ENCODE data around the gene ATRIP. TPM values are rescaled to one million over a fixed set of nuclear protein-coding genes. Genes with fewer than 3 reads are reported as not detected.

ATRIP gene
- total RNA-seq, 1 donor from 2014 or later = 15.8 TPM

- Mint-ChIP-seq H3K9me3 (ENCODE audit: unreplicated experiment) (peaks cover 12% of the 10 kb centered on the region), H3K4me3 (ENCODE audit: unreplicated experiment) (peak overlapping the region; percentile 79), H3K27me3 (ENCODE audit: unreplicated experiment) (peaks cover 12% of the 10 kb centered on the region), H3K27ac (ENCODE audit: unreplicated experiment) (peak overlapping the region; percentile 98), H3K36me3 (ENCODE audit: unreplicated experiment) (peaks cover 7% of the 10 kb centered on the region), H3K4me1 (ENCODE audit: low read depth, unreplicated experiment) (peaks cover 27% of the 10 kb centered on the region)
- DNase-seq = no peak
- no peak for TF ChIP-seq CTCF (IDR thresholded peaks at IDR 0.05; ENCODE audit: partially characterized antibody, unreplicated experiment)
These were observed 18.6 kb downstream of the ATRIP start for GRCh38 chr3:48465237-48465530.

- peaks cover 12% of the 10 kb centered on the region for H3K9me3 Mint-ChIP-seq (ENCODE audit: unreplicated experiment)
- peaks cover 27% of the 10 kb centered on the region for H3K4me1 Mint-ChIP-seq (ENCODE audit: low read depth, unreplicated experiment)
- peak overlapping the region; percentile 79 for H3K4me3 Mint-ChIP-seq (ENCODE audit: unreplicated experiment)
- peak overlapping the region; percentile 98 for H3K27ac Mint-ChIP-seq (ENCODE audit: unreplicated experiment)
- DNase-seq = peak; percentile 89
- peaks cover 12% of the 10 kb centered on the region for H3K27me3 Mint-ChIP-seq (ENCODE audit: unreplicated experiment)
- no peak for TF ChIP-seq CTCF (IDR thresholded peaks at IDR 0.05; ENCODE audit: partially characterized antibody, unreplicated experiment)
- H3K36me3 Mint-ChIP-seq (ENCODE audit: unreplicated experiment) = peaks cover 7% of the 10 kb centered on the region
These were observed 19.2 kb downstream of the ATRIP start for GRCh38 chr3:48465531-48466378.

DNA sequence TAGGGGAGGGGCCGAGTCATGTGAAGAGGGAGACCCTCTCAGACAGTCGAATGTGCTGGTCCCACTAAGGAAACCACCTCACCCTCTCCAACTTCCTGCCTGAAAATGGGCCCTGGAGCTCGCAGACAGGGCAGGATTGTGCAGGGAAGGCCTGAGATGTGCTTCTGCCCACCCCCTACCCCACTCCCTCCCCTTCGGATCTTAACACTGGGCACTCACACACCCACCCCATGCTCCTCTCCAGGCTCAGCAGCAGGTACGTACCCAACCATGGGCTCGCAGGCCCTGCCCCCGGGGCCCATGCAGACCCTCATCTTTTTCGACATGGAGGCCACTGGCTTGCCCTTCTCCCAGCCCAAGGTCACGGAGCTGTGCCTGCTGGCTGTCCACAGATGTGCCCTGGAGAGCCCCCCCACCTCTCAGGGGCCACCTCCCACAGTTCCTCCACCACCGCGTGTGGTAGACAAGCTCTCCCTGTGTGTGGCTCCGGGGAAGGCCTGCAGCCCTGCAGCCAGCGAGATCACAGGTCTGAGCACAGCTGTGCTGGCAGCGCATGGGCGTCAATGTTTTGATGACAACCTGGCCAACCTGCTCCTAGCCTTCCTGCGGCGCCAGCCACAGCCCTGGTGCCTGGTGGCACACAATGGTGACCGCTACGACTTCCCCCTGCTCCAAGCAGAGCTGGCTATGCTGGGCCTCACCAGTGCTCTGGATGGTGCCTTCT, 20.0 kb downstream of the ATRIP start:
- no peak for DNase-seq
- H3K36me3 Mint-ChIP-seq (ENCODE audit: unreplicated experiment) = peaks cover 7% of the 10 kb centered on the region
- H3K4me3 Mint-ChIP-seq (ENCODE audit: unreplicated experiment) = no peak overlapping the region
- no peak for TF ChIP-seq CTCF (IDR thresholded peaks at IDR 0.05; ENCODE audit: partially characterized antibody, unreplicated experiment)
- H3K27me3 Mint-ChIP-seq (ENCODE audit: unreplicated experiment) = peaks cover 12% of the 10 kb centered on the region
- H3K4me1 Mint-ChIP-seq (ENCODE audit: low read depth, unreplicated experiment) = peaks cover 27% of the 10 kb centered on the region
- H3K27ac Mint-ChIP-seq (ENCODE audit: unreplicated experiment) = peak overlapping the region; percentile 98
- H3K9me3 Mint-ChIP-seq (ENCODE audit: unreplicated experiment) = peaks cover 12% of the 10 kb centered on the region

GRCh38 chr3:48467110-48467454, 20.5 kb downstream of the ATRIP start:
- peaks cover 7% of the 10 kb centered on the region for H3K36me3 Mint-ChIP-seq (ENCODE audit: unreplicated experiment)
- H3K27ac Mint-ChIP-seq (ENCODE audit: unreplicated experiment) = peak overlapping the region; percentile 98
- H3K4me1 Mint-ChIP-seq (ENCODE audit: low read depth, unreplicated experiment) = peaks cover 27% of the 10 kb centered on the region
- peaks cover 12% of the 10 kb centered on the region for H3K27me3 Mint-ChIP-seq (ENCODE audit: unreplicated experiment)
- DNase-seq = no peak
- peaks cover 12% of the 10 kb centered on the region for H3K9me3 Mint-ChIP-seq (ENCODE audit: unreplicated experiment)
- no peak for TF ChIP-seq CTCF (IDR thresholded peaks at IDR 0.05; ENCODE audit: partially characterized antibody, unreplicated experiment)
- peak overlapping the region; percentile 64 for H3K4me3 Mint-ChIP-seq (ENCODE audit: unreplicated experiment)
